NAMALWA (cell line): ENCODE results near the gene ZIK1.

Source experiments
- DNase-seq: peaks from one replicate; pipeline ENCODE4 v3.0.0-alpha.2; 2015; ENCODE audit warnings: low spot score

The ZIK1 gene

GRCh38 chr19:57611113-57611512 is 27.2 kb downstream of the ZIK1 start:
- DNase-seq = no peak

DNA sequence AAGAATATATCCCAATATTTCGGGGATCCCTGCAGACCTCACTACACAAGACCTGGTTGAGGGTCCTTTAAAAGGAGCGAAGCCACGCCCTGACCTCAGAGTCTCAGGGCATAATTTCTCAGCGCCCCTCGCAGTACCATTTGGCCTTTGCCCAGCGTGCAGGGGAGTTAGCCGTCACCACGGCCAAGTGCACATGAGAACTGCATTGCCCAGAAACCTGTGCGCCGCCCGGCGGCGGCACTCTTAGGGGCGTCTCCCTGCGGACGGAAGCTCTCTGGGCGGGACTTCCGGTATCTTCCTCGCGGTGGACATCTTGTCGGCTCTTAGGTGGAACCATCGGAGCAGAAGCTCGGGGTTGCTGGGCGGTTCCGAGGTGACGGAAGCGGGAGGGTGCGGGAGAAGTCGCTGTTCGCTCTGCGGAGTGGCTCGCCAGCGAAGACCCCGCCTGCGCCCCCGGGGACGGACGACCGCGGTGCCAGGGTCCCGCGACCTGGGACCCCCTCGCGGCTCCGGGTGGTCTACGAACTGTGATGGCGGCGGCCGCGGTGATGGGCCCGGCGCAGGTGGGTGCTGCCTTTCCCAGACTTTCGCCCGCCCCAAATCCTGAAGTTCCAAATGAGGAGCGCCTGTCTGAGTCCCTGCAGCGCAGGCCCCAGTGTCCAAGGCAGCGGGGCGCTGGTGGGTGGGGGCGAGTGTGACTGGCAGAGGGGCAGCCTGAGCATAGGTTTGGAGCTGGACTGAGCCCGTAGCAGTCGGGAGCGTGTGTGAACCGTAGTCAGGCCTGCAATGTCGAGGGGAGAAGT is 30.2 kb downstream of the ZIK1 start, which contains the start of gene ZNF134:
Gene ZNF134, plus strand, starts transcription at position 302 of the 803 bp plus-strand sequence. CDS start 5,227 bp downstream, outside the sequence.
- peak; percentile 96 for DNase-seq

GRCh38 chr19:57615346-57615745 is 31.4 kb downstream of the ZIK1 start:
- no peak for DNase-seq

DNA sequence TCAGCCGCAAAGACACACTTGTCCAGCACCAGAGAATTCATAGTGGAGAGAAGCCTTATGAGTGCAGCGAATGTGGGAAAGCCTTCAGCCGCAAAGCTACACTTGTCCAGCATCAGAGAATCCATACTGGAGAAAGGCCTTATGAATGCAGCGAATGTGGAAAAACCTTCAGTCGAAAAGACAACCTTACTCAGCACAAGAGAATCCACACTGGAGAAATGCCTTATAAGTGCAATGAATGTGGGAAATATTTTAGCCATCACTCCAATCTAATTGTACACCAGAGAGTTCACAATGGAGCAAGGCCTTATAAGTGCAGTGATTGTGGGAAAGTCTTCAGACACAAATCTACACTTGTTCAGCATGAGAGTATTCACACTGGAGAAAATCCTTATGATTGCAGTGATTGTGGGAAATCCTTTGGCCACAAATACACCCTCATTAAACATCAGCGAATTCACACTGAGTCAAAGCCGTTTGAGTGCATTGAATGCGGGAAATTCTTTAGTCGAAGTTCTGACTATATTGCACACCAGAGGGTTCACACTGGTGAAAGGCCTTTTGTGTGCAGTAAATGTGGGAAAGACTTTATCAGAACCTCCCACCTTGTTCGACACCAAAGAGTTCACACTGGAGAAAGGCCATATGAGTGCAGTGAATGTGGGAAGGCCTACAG is 36.9 kb downstream of the ZIK1 start:
- no peak for DNase-seq

- no peak for DNase-seq
Observed at GRCh38 chr19:57623091-57623490, 39.1 kb downstream of the ZIK1 start.

GRCh38 chr19:57632987-57633831 is 49.3 kb downstream of the ZIK1 start, which contains the start of gene ZNF211:
Gene ZNF211, plus strand, starts transcription at chr19:57633168. Its CDS starts 179 bp downstream, at chr19:57633347.
- peak; percentile 95 for DNase-seq

DNA sequence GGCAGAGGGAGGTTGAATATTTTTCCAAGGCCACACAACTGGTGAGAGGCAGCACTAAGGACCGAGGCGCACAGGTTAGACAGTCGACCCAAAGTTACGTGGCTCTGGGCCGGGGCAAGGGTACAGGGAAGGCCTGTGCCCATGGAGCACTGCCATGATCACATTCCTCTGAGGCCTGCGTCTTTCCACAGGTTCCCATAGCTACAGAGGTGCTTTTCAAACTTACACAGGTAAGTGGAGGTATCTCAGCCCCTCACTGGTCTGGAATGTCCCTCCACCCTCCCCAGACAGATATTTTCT is 49.8 kb downstream of the ZIK1 start:
- DNase-seq = no peak

DNA sequence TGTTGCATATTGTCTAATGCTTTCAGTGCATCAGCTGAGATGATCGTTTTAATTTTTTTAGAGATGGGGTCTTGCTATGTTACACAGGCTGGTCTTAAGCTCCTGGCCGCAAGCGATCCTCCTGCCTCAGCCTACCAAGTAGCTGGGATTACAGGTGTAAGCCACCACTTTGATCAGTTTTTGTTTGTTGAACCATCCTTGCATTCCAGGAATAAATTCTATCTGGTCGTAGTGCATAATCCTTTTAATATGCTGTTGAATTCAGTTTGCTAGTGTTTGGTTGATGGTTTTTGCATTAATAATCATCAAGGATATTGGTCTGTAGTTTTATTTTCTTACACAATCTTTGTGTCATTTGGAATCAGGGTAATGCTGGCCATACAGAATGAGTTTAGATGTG is 53.4 kb downstream of the ZIK1 start:
- no peak for DNase-seq

DNA sequence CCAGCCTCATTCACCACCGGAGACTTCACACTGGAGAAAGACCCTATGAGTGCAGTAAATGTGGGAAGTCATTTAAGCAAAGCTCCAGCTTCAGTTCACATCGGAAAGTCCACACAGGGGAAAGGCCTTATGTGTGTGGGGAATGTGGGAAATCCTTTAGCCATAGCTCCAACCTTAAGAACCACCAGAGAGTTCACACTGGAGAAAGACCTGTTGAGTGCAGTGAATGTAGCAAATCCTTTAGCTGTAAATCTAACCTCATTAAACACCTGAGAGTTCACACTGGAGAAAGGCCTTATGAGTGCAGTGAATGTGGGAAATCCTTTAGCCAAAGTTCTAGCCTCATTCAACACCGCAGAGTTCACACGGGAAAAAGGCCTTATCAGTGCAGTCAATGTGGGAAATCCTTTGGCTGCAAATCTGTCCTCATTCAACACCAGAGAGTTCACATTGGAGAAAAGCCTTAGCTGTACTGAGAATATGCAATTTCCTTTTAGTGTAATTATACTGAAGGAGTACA is 57.8 kb downstream of the ZIK1 start:
- no peak for DNase-seq

- DNase-seq = no peak
Observed at GRCh38 chr19:57642396-57643046, 58.6 kb downstream of the ZIK1 start.
